ENCODE measurements around the gene CLCN6. TPM values are rescaled to one million over a fixed set of nuclear protein-coding genes. Genes with fewer than 3 reads are reported as not detected.

The CLCN6 gene
- total RNA-seq, 1 experiment from 2014 or later = 17.4 TPM

DNA sequence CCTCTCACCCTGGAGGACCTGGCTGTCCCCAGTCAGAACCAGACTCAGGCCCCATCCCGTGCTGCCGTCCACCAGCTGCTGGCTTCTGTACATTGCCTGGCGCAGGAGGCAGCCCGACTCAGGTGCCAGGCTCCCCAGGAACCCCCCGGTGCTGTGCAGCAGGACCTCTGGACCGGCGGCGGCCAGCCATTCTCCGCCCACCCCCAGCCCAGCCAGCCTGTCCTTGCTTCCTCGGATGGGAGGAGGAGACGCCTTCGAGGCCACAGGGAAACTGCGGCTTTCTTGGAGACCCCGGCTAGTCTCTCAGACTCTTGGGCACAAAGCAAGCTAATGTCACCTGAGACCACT, 39.6 kb upstream of the CLCN6 start:
- CTCF ChIA-PET = no interaction called here
- BruUV-seq (replicated peaks) = no TSS peak
- H3K27me3 Mint-ChIP-seq (ENCODE audit: unreplicated experiment) = peaks cover 29% of the 10 kb centered on the region

GRCh38 chr1:11767922-11768704, 37.9 kb upstream of the CLCN6 start:
- CTCF ChIA-PET = no interaction called here
- H3K27ac Mint-ChIP-seq (ENCODE audit: unreplicated experiment) = no peak overlapping the region
- H3K36me3 Mint-ChIP-seq (ENCODE audit: insufficient read depth, unreplicated experiment) = no peaks in the 10 kb centered on the region
- H3K4me1 Mint-ChIP-seq (ENCODE audit: low read depth, unreplicated experiment) = no peaks in the 10 kb centered on the region
- no TSS peak for BruUV-seq (replicated peaks)
- H3K4me3 Mint-ChIP-seq (ENCODE audit: low read depth, unreplicated experiment) = no peak overlapping the region
- intact Hi-C loops (cut with micrococcal nuclease; ENCODE audit: unreplicated experiment) = no loop called here
- no peaks in the 10 kb centered on the region for H3K9me3 Mint-ChIP-seq (ENCODE audit: low read depth, unreplicated experiment)
- TF ChIP-seq, protein P1, sequence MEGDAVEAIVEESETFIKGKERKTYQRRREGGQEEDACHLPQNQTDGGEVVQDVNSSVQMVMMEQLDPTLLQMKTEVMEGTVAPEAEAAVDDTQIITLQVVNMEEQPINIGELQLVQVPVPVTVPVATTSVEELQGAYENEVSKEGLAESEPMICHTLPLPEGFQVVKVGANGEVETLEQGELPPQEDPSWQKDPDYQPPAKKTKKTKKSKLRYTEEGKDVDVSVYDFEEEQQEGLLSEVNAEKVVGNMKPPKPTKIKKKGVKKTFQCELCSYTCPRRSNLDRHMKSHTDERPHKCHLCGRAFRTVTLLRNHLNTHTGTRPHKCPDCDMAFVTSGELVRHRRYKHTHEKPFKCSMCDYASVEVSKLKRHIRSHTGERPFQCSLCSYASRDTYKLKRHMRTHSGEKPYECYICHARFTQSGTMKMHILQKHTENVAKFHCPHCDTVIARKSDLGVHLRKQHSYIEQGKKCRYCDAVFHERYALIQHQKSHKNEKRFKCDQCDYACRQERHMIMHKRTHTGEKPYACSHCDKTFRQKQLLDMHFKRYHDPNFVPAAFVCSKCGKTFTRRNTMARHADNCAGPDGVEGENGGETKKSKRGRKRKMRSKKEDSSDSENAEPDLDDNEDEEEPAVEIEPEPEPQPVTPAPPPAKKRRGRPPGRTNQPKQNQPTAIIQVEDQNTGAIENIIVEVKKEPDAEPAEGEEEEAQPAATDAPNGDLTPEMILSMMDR (IDR thresholded peaks at IDR 0.05; ENCODE audit: unreplicated experiment) = no peak
- DNase-seq = no peak
- peaks cover 12% of the 10 kb centered on the region for H3K27me3 Mint-ChIP-seq (ENCODE audit: unreplicated experiment)

More for the DNA sequence above, 39.6 kb upstream of the CLCN6 start:
- H3K4me1 Mint-ChIP-seq (ENCODE audit: low read depth, unreplicated experiment) = no peaks in the 10 kb centered on the region
- no peak overlapping the region for H3K27ac Mint-ChIP-seq (ENCODE audit: unreplicated experiment)
- intact Hi-C loops (cut with micrococcal nuclease; ENCODE audit: unreplicated experiment) = no loop called here
- H3K36me3 Mint-ChIP-seq (ENCODE audit: insufficient read depth, unreplicated experiment) = no peaks in the 10 kb centered on the region
- no peak overlapping the region for H3K4me3 Mint-ChIP-seq (ENCODE audit: low read depth, unreplicated experiment)
- no peak for DNase-seq
- no peaks in the 10 kb centered on the region for H3K9me3 Mint-ChIP-seq (ENCODE audit: low read depth, unreplicated experiment)
- TF ChIP-seq, protein P1 (IDR thresholded peaks at IDR 0.05; ENCODE audit: unreplicated experiment) = no peak

GRCh38 chr1:11768821-11769220, 37.2 kb upstream of the CLCN6 start:
- Mint-ChIP-seq H3K27ac (ENCODE audit: unreplicated experiment) (no peak overlapping the region), H3K9me3 (ENCODE audit: low read depth, unreplicated experiment) (no peaks in the 10 kb centered on the region), H3K4me1 (ENCODE audit: low read depth, unreplicated experiment) (no peaks in the 10 kb centered on the region), H3K27me3 (ENCODE audit: unreplicated experiment) (peaks cover 5% of the 10 kb centered on the region), H3K36me3 (ENCODE audit: insufficient read depth, unreplicated experiment) (no peaks in the 10 kb centered on the region), H3K4me3 (ENCODE audit: low read depth, unreplicated experiment) (no peak overlapping the region)
- no TSS peak for BruUV-seq (replicated peaks)
- CTCF ChIA-PET = no interaction called here
- intact Hi-C loops (cut with micrococcal nuclease; ENCODE audit: unreplicated experiment) = no loop called here
- no peak for DNase-seq
- TF ChIP-seq, protein P1 (IDR thresholded peaks at IDR 0.05; ENCODE audit: unreplicated experiment) = no peak

DNA sequence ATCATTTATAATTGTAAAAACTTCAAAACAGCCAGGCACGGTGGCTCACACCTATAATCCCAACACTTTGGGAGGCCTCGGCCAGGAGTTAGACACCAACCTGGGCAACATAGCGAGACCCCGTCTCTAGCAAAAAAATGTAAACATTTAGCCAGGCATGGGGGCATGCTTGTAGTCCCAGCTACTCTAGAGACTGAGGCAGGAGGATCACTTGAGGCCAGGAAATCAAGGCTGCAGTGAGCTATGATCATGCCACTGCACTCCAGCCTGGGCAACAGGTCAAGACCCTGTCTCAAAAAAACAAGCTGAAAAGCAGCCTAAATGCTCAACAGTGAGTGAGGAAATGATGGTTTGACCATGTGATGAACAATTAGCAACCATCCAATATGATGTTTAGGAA, 36.7 kb upstream of the CLCN6 start:
- Mint-ChIP-seq H3K36me3 (ENCODE audit: insufficient read depth, unreplicated experiment) (no peaks in the 10 kb centered on the region), H3K4me3 (ENCODE audit: low read depth, unreplicated experiment) (no peak overlapping the region), H3K9me3 (ENCODE audit: low read depth, unreplicated experiment) (no peaks in the 10 kb centered on the region), H3K27me3 (ENCODE audit: unreplicated experiment) (peaks cover under 1% of the 10 kb centered on the region), H3K4me1 (ENCODE audit: low read depth, unreplicated experiment) (no peaks in the 10 kb centered on the region), H3K27ac (ENCODE audit: unreplicated experiment) (no peak overlapping the region)
- no peak for DNase-seq
- CTCF ChIA-PET = interaction anchor here (0.6 kb wide), 1 partner anchor 10 kb away, joined by 4 read pairs; no protein-coding TSS in a partner anchor
- BruUV-seq (replicated peaks) = no TSS peak
- intact Hi-C loops (cut with micrococcal nuclease; ENCODE audit: unreplicated experiment) = no loop called here
- TF ChIP-seq, protein P1 (IDR thresholded peaks at IDR 0.05; ENCODE audit: unreplicated experiment) = no peak

Measured in Calu3 (cell line).